Pancreas (tissue), 10 donors: ENCODE data around the gene RAB1A. TPM values are rescaled to one million over a fixed set of nuclear protein-coding genes. Genes with fewer than 3 reads are reported as not detected.

ENCODE experiments used
- ATAC-seq, 4 donors: fragments of 200-7000 bp; cut with Tn5 transposase; one replicate each; pipeline versions ENCODE4 v1.8.0 to v1.9.1; 2020; ENCODE audit warnings: mild to moderate bottlenecking in 4 of 4, moderate library complexity in 4 of 4
- DNase-seq, 6 donors: peaks; one replicate each; pipeline ENCODE4 v3.0.0-alpha.2; 2020
- FAIRE-seq: peaks from 2 replicates; lab custom pipeline; 2012; peaks lifted over from hg19 to GRCh38; lab: Jason Lieb, UNC
- H3K27ac ChIP-seq, 4 donors: fragments of 200-600 bp; sonication (generic); 1 replicate in 3 of 4; 2 replicates in 1 of 4; pipeline versions ENCODE4 v1.5.0 to v1.8.0; 2020
- H3K27me3 ChIP-seq, 4 donors: fragments of 200-600 bp; one replicate each; pipeline ENCODE4 v1.8.0; 2021
- H3K36me3 ChIP-seq, 3 donors: fragments of 200-600 bp; sonication (generic) in 1 of 3; one replicate each; pipeline versions ENCODE4 v1.5.0 to v1.8.0; 2020 to 2021
- H3K4me1 ChIP-seq, 3 donors: fragments of 200-600 bp; one replicate each; pipeline ENCODE4 v1.8.0; 2021
- H3K4me3 ChIP-seq, 4 donors: fragments of 200-600 bp; sonication (generic) in 2 of 4; one replicate each; pipeline versions ENCODE4 v1.5.0 to v1.8.0; 2020 to 2021
- H3K9me3 ChIP-seq, 4 donors: fragments of 200-600 bp; one replicate each; pipeline ENCODE4 v1.8.0; 2021
- WGBS, 2 donors: extraction: QIAGEN DNeasy Blood & Tissue Kit; methylation state at CpG; one replicate each; pipeline ENCODE4 v1.1.7; 2013; 5-methylcytosine and 5-hydroxymethylcytosine counted together
- intact Hi-C, 3 donors: fragments of 100-400 bp; cut with DNase I; formaldehyde crosslinking; loops; one replicate each; pipeline versions ENCODE4 v1.11.1 to v1.14.2; 2022
- polyA plus RNA-seq, 2 donors: library from polyadenylated mRNA; stranded (reverse); fragments of 200-250 nt; gene quantifications; one replicate each; pipeline ENCODE4 v1.2.3, GENCODE V29; 2013
- total RNA-seq, 6 donors: library from RNA; stranded (reverse); fragmentation: NEBNext Ultra II Directional in 4 of 6; extraction: Animal tissue kit (Norgen Biotek cat#: 25700) in 4 of 6; gene quantifications; one replicate each; pipeline versions ENCODE4 v1.2.1 to v1.2.4, GENCODE V29; 2021 to 2023
- TF ChIP-seq, protein P1 (sequence below), 4 donors: fragments of 200-600 bp; sonication (generic) in 3 of 4; IDR thresholded peaks; one replicate each; pipeline versions ENCODE4 v1.5.0 to v1.8.0; 2021; ENCODE audit warnings: antibody characterized with exemption in 4 of 4
- donor health status: healthy with polysubstance abuse.
- donor health status: DM: no; HTN: no; CAD: no; lungs with moderate emphysema.
- donor health status: DM: no; HTN: no; CAD: no.
- donor health status: control.
- donor health status: control.
- donor health status: Bipolar disorder and iron deficiency.
- donor health status: DM: yes; HTN: yes; CAD: no.
- donor health status: DM: no; HTN: no; CAD: no.
- donor health status: DM: no; HTN: no; CAD: no.
- donor health status: DM: yes; HTN: yes; CAD: no.

The RAB1A gene
- total and polyA plus RNA-seq, 8 donors: 43.1 to 84.0 (median 67.5) TPM

GRCh38 chr2:65120990-65121693, 8.8 kb downstream of the RAB1A start:
- FAIRE-seq: no peak
- 50 to 57% methylated on average over 5 of the region's 5 CpGs for WGBS, 2 donors
- Histone ChIP-seq H3K27me3 (no peaks in the 10 kb centered on the region), H3K27ac (peak overlapping the region in 1 of 4 donors; percentile 23), H3K4me3 (no peak overlapping the region), H3K4me1 (peaks cover 18 to 48% (median 29%) of the 10 kb centered on the region in 3 donors), H3K36me3 (no peaks in the 10 kb centered on the region), H3K9me3 (no peaks in the 10 kb centered on the region)
- peak; percentile 19 to 56 (median 34) for ATAC-seq
- TF ChIP-seq, protein P1, sequence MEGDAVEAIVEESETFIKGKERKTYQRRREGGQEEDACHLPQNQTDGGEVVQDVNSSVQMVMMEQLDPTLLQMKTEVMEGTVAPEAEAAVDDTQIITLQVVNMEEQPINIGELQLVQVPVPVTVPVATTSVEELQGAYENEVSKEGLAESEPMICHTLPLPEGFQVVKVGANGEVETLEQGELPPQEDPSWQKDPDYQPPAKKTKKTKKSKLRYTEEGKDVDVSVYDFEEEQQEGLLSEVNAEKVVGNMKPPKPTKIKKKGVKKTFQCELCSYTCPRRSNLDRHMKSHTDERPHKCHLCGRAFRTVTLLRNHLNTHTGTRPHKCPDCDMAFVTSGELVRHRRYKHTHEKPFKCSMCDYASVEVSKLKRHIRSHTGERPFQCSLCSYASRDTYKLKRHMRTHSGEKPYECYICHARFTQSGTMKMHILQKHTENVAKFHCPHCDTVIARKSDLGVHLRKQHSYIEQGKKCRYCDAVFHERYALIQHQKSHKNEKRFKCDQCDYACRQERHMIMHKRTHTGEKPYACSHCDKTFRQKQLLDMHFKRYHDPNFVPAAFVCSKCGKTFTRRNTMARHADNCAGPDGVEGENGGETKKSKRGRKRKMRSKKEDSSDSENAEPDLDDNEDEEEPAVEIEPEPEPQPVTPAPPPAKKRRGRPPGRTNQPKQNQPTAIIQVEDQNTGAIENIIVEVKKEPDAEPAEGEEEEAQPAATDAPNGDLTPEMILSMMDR (IDR thresholded peaks at IDR 0.05): no peak
- DNase-seq: no peak
- intact Hi-C loops: loop anchor here in 1 of 3 donors (10.0 kb wide), 1 partner anchor 46 kb away; no protein-coding TSS in a partner anchor

DNA sequence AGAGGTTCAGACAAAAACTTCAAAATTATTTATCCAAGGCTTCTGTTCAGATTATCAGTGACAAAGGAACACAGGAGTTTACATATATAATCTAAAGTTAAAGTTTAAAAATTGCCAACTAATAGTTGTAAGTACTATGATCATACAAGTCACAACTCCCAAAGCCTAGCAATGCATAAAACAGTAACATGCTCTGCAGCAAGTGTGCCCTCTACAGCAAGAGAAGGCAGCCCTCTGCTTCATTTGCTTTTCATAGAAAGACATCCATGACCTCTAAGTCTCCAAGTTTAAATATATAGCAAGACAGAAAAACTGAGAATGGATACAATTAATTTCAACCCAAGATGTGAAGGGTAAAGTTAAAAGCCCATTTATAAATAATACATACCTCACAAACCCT, 13.3 kb downstream of the RAB1A start:
- no peaks in the 10 kb centered on the region for H3K36me3 ChIP-seq
- H3K4me1 ChIP-seq: peaks cover 13 to 42% (median 19%) of the 10 kb centered on the region in 3 donors
- DNase-seq: no peak
- no peak for FAIRE-seq
- ATAC-seq: peak in 1 of 4 donors; percentile 34
- intact Hi-C loops: no loop called here
- H3K27me3 ChIP-seq: no peaks in the 10 kb centered on the region
- no peaks in the 10 kb centered on the region for H3K9me3 ChIP-seq
- TF ChIP-seq, protein P1 (IDR thresholded peaks at IDR 0.05): no peak
- H3K27ac ChIP-seq: no peak overlapping the region
- H3K4me3 ChIP-seq: no peak overlapping the region

GRCh38 chr2:65114921-65115320, 15.0 kb downstream of the RAB1A start:
- H3K9me3 ChIP-seq: no peaks in the 10 kb centered on the region
- no peak overlapping the region for H3K27ac ChIP-seq
- no peaks in the 10 kb centered on the region for H3K36me3 ChIP-seq
- intact Hi-C loops: no loop called here
- H3K27me3 ChIP-seq: no peaks in the 10 kb centered on the region
- FAIRE-seq: no peak
- TF ChIP-seq, protein P1 (IDR thresholded peaks at IDR 0.05): no peak
- H3K4me1 ChIP-seq: peaks cover 8 to 36% (median 13%) of the 10 kb centered on the region in 3 donors
- DNase-seq: no peak
- no peak overlapping the region for H3K4me3 ChIP-seq
- ATAC-seq: no peak

DNA sequence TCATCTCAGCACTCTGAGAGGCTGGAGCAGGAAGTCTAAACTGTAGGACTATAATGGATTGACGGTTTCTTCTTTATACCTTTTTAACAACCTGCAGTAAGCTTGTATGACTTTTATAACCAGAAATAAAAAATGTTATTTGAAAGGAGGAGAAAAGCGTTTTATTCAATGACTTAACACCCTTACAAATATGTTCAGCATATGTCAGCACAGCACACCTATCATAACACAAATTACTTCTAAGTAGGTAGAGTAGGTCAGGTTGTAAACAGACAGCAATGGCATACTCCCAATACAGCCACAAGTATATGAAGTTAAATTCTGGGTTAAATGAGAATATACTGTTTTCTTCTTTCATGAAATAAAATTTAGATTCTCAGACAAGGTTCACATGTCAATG, 16.1 kb downstream of the RAB1A start:
- Histone ChIP-seq H3K27me3 (no peaks in the 10 kb centered on the region), H3K4me1 (peaks cover 3 to 39% (median 18%) of the 10 kb centered on the region in 3 donors), H3K36me3 (no peaks in the 10 kb centered on the region), H3K27ac (no peak overlapping the region), H3K4me3 (no peak overlapping the region), H3K9me3 (no peaks in the 10 kb centered on the region)
- TF ChIP-seq, protein P1 (IDR thresholded peaks at IDR 0.05): no peak
- ATAC-seq (peak in 1 of 4 donors; percentile 33), DNase-seq (no peak), FAIRE-seq (peak; percentile 47)
- intact Hi-C loops: no loop called here
- 34 to 47% methylated on average over 2 of the region's 2 CpGs for WGBS, 2 donors

GRCh38 chr2:65113229-65113628, 16.7 kb downstream of the RAB1A start:
- Histone ChIP-seq H3K27ac (no peak overlapping the region), H3K9me3 (no peaks in the 10 kb centered on the region), H3K36me3 (no peaks in the 10 kb centered on the region), H3K4me1 (peaks cover 3 to 44% (median 22%) of the 10 kb centered on the region in 3 donors), H3K27me3 (no peaks in the 10 kb centered on the region), H3K4me3 (no peak overlapping the region)
- no peak for DNase-seq
- WGBS, 2 donors: 82 to 91% methylated on average over 4 of the region's 4 CpGs
- intact Hi-C loops: no loop called here
- FAIRE-seq: no peak
- TF ChIP-seq, protein P1 (IDR thresholded peaks at IDR 0.05): no peak
- peak in 1 of 4 donors; percentile 34 for ATAC-seq
